Loucy (cell line): ENCODE results near the gene SCAMP4.

ENCODE experiments used
- CTCF ChIP-seq: fragments of 200-600 bp; sonication (generic); conservative IDR thresholded peaks from 2 replicates; pipeline ENCODE4 v1.5.1; 2014; ENCODE audit warnings: mild to moderate bottlenecking, antibody characterized with exemption, low read length
- EZH2phosphoT487 ChIP-seq: fragments of 200-600 bp; IDR thresholded peaks from 2 replicates; pipeline ENCODE4 v1.6.1; 2018; ENCODE audit warnings: antibody characterized with exemption, mild to moderate bottlenecking, moderate library complexity, borderline replicate concordance

GRCh38 chr19:1943661-1944087 lies 38.5 kb downstream of the SCAMP4 start:
- TF ChIP-seq CTCF (no peak), EZH2phosphoT487 (no peak)
